Neural progenitor cell (in vitro differentiated cells): ENCODE results near the gene HTT. TPM values are rescaled to one million over a fixed set of nuclear protein-coding genes. Genes with fewer than 3 reads are reported as not detected.

Experiments used
- DNase-seq: peaks from one replicate; pipeline ENCODE4 v3.0.0-alpha.2; 2016; ENCODE audit warnings: low spot score
- H2AFZ ChIP-seq: fragments of 200-600 bp; sonication (generic); replicated peaks from 2 replicates; pipeline ENCODE4 v1.6.1; 2016; ENCODE audit warnings: antibody characterized with exemption
- H3F3A ChIP-seq: fragments of 200-600 bp; sonication (generic); 2 replicates; pipeline ENCODE4 v1.6.1; 2016; ENCODE audit warnings: antibody characterized with exemption, low read depth
- H3K27ac ChIP-seq: fragments of 200-600 bp; sonication (generic); 2 replicates; pipeline ENCODE4 v1.5.1; 2016; ENCODE audit warnings: mild to moderate bottlenecking
- H3K27me3 ChIP-seq: fragments of 200-600 bp; sonication (generic); 2 replicates; pipeline ENCODE4 v1.6.1; 2016; ENCODE audit warnings: mild to moderate bottlenecking, moderate library complexity
- H3K36me3 ChIP-seq: fragments of 200-600 bp; sonication (generic); 2 replicates; pipeline ENCODE4 v1.5.1; 2016
- H3K4me1 ChIP-seq: fragments of 200-600 bp; sonication (generic); 2 replicates; pipeline ENCODE4 v1.6.1; 2016; ENCODE audit warnings: mixed run types
- H3K4me2 ChIP-seq: fragments of 200-600 bp; sonication (generic); 2 replicates; pipeline ENCODE4 v1.6.1; 2016
- H3K4me3 ChIP-seq: fragments of 200-600 bp; sonication (generic); 2 replicates; pipeline ENCODE4 v1.5.1; 2016
- H3K79me2 ChIP-seq: fragments of 200-600 bp; sonication (generic); 2 replicates; pipeline ENCODE4 v1.6.1; 2016; ENCODE audit warnings: low read depth
- H3K9ac ChIP-seq: fragments of 200-600 bp; sonication (generic); 2 replicates; pipeline ENCODE4 v1.6.1; 2016
- H3K9me3 ChIP-seq: fragments of 200-600 bp; sonication (generic); 2 replicates; pipeline ENCODE4 v1.5.1; 2016; ENCODE audit warnings: low read depth
- H4K20me1 ChIP-seq: fragments of 200-600 bp; sonication (generic); 2 replicates; pipeline ENCODE4 v1.6.1; 2016; ENCODE audit warnings: low read depth
- H3K27ac Mint-ChIP-seq: 3 replicates; pipeline ENCODE4 v1.8.0; 2021; ENCODE audit warnings: mixed read lengths
- H3K27me3 Mint-ChIP-seq: 2 replicates; pipeline ENCODE4 v1.8.0; 2022; ENCODE audit warnings: low read depth, mild to moderate bottlenecking, inconsistent platforms, moderate library complexity, mixed read lengths; ENCODE audit not compliant: insufficient read depth
- H3K36me3 Mint-ChIP-seq: 3 replicates; pipeline ENCODE4 v1.8.0; 2021; ENCODE audit warnings: mixed read lengths
- H3K4me1 Mint-ChIP-seq: 3 replicates; pipeline ENCODE4 v1.8.0; 2021; ENCODE audit warnings: mixed read lengths
- H3K4me3 Mint-ChIP-seq: 3 replicates; pipeline ENCODE4 v1.8.0; 2021; ENCODE audit warnings: mild to moderate bottlenecking, moderate library complexity, mixed read lengths
- H3K9me3 Mint-ChIP-seq: 3 replicates; pipeline ENCODE4 v1.8.0; 2020; ENCODE audit warnings: mixed read lengths
- EZH2 ChIP-seq: fragments of 200-600 bp; sonication (generic); IDR thresholded peaks from 2 replicates; pipeline ENCODE4 v1.6.1; 2017; ENCODE audit warnings: antibody characterized with exemption, mild to moderate bottlenecking, moderate library complexity
- EZH2phosphoT487 ChIP-seq: fragments of 200-600 bp; sonication (generic); IDR thresholded peaks from 2 replicates; pipeline ENCODE4 v1.6.1; 2017; ENCODE audit warnings: antibody characterized with exemption
- total RNA-seq: library from RNA; depleted of rRNA; stranded (reverse); fragments of >200 nt; gene quantifications from 2 replicates; pipeline ENCODE4 v1.2.3, GENCODE V29; 2015; ENCODE audit warnings: low replicate concordance
- TF ChIP-seq, protein P1 (sequence below): fragments of 200-600 bp; sonication (generic); IDR thresholded peaks from 2 replicates; pipeline ENCODE4 v1.5.1; 2017; ENCODE audit warnings: antibody characterized with exemption, mild to moderate bottlenecking

The HTT gene
- total RNA-seq, 1 donor from 2014 or later: 38.9 TPM

DNA sequence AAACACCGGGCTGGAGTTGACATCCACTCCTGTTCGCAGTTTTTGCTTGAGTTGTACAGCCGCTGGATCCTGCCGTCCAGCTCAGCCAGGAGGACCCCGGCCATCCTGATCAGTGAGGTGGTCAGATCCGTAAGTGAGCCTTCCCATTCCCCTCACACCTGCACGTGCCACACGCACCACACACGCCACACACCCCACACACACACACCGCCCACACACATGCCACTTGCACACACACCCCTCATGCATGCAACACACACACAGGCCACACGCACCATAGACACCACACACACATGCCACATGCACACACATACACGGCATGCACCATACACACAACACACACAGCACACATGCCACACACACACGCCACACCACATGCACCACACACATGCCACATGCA is 154.4 kb downstream of the HTT start:
- no peak overlapping the region for H2AFZ ChIP-seq
- H4K20me1 ChIP-seq: no peaks in the 10 kb centered on the region
- Mint-ChIP-seq H3K27ac (no peak overlapping the region), H3K4me3 (no peak overlapping the region), H3K9me3 (no peaks in the 10 kb centered on the region), H3K4me1 (no peaks in the 10 kb centered on the region), H3K36me3 (peaks cover 43% of the 10 kb centered on the region), H3K27me3 (peaks cover 8% of the 10 kb centered on the region)
- H3F3A ChIP-seq: no peaks in the 10 kb centered on the region
- no peak overlapping the region for H3K27ac ChIP-seq
- H3K27me3 ChIP-seq: no peaks in the 10 kb centered on the region
- DNase-seq: no peak
- H3K4me1 ChIP-seq: no peaks in the 10 kb centered on the region
- no peak overlapping the region for H3K4me3 ChIP-seq
- TF ChIP-seq, protein P1, sequence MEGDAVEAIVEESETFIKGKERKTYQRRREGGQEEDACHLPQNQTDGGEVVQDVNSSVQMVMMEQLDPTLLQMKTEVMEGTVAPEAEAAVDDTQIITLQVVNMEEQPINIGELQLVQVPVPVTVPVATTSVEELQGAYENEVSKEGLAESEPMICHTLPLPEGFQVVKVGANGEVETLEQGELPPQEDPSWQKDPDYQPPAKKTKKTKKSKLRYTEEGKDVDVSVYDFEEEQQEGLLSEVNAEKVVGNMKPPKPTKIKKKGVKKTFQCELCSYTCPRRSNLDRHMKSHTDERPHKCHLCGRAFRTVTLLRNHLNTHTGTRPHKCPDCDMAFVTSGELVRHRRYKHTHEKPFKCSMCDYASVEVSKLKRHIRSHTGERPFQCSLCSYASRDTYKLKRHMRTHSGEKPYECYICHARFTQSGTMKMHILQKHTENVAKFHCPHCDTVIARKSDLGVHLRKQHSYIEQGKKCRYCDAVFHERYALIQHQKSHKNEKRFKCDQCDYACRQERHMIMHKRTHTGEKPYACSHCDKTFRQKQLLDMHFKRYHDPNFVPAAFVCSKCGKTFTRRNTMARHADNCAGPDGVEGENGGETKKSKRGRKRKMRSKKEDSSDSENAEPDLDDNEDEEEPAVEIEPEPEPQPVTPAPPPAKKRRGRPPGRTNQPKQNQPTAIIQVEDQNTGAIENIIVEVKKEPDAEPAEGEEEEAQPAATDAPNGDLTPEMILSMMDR: no peak
- TF ChIP-seq EZH2: no peak
- no peak for TF ChIP-seq EZH2phosphoT487
- H3K36me3 ChIP-seq: no peaks in the 10 kb centered on the region
- no peaks in the 10 kb centered on the region for H3K9me3 ChIP-seq
- no peak overlapping the region for H3K4me2 ChIP-seq
- H3K9ac ChIP-seq: no peak overlapping the region
- no peaks in the 10 kb centered on the region for H3K79me2 ChIP-seq

DNA sequence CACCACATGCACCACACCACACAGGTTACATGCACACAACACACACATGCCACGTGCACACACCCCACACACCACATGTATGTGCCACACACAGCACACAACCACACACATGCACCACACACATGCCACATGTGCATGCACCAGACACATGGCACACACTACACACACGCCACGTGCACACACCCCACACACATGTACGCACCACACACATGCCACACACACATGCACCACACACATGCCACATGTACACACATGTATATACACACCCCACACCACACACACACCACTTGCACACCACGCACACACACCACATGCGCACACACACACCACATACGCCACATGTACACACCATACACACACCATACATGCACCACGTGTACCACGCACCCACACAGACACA is 154.8 kb downstream of the HTT start:
- H3K27me3 ChIP-seq: no peaks in the 10 kb centered on the region
- H3K4me2 ChIP-seq: no peak overlapping the region
- no peaks in the 10 kb centered on the region for H3K36me3 ChIP-seq
- H2AFZ ChIP-seq: no peak overlapping the region
- H4K20me1 ChIP-seq: no peaks in the 10 kb centered on the region
- H3K27ac ChIP-seq: no peak overlapping the region
- TF ChIP-seq, protein P1: no peak
- TF ChIP-seq EZH2phosphoT487: no peak
- no peak for TF ChIP-seq EZH2
- no peaks in the 10 kb centered on the region for H3K9me3 ChIP-seq
- no peaks in the 10 kb centered on the region for H3F3A ChIP-seq
- Mint-ChIP-seq H3K9me3 (no peaks in the 10 kb centered on the region), H3K4me3 (no peak overlapping the region), H3K4me1 (no peaks in the 10 kb centered on the region), H3K36me3 (peaks cover 44% of the 10 kb centered on the region), H3K27ac (no peak overlapping the region), H3K27me3 (peaks cover 8% of the 10 kb centered on the region)
- H3K79me2 ChIP-seq: no peaks in the 10 kb centered on the region
- no peak overlapping the region for H3K4me3 ChIP-seq
- H3K4me1 ChIP-seq: no peaks in the 10 kb centered on the region
- DNase-seq: no peak
- H3K9ac ChIP-seq: no peak overlapping the region

DNA sequence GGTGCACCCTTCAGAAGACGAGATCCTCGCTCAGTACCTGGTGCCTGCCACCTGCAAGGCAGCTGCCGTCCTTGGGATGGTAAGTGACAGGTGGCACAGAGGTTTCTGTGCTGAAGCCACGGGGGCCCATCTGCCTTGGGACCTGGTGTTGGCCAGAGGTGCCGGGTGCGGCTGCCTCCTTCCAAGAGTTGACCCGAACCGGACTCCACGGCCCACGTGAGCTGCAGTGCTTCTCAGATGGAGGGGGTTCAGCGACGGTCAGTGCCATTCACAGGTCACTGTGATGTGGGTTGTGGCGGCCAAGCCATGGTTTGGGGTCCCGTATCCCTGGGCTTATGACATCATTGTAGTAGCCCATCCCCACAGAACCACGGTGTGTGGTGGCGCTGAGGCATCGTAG is 155.5 kb downstream of the HTT start:
- no peaks in the 10 kb centered on the region for H3K9me3 Mint-ChIP-seq
- no peak overlapping the region for H3K4me3 Mint-ChIP-seq
- no peaks in the 10 kb centered on the region for H3K79me2 ChIP-seq
- no peak for DNase-seq
- TF ChIP-seq EZH2phosphoT487 (no peak), EZH2 (no peak)
- TF ChIP-seq, protein P1: no peak
- H3K4me3 ChIP-seq: no peak overlapping the region
- H3K4me1 ChIP-seq: no peaks in the 10 kb centered on the region
- no peaks in the 10 kb centered on the region for H3K27me3 ChIP-seq
- H3K9ac ChIP-seq: no peak overlapping the region
- no peaks in the 10 kb centered on the region for H3K9me3 ChIP-seq
- no peak overlapping the region for H3K27ac ChIP-seq
- H4K20me1 ChIP-seq: no peaks in the 10 kb centered on the region
- peaks cover 46% of the 10 kb centered on the region for H3K36me3 Mint-ChIP-seq
- H3K4me1 Mint-ChIP-seq: no peaks in the 10 kb centered on the region
- no peaks in the 10 kb centered on the region for H3F3A ChIP-seq
- no peak overlapping the region for H3K4me2 ChIP-seq
- H3K27me3 Mint-ChIP-seq: peaks cover 8% of the 10 kb centered on the region
- H3K36me3 ChIP-seq: no peaks in the 10 kb centered on the region
- no peak overlapping the region for H3K27ac Mint-ChIP-seq
- H2AFZ ChIP-seq: no peak overlapping the region

DNA sequence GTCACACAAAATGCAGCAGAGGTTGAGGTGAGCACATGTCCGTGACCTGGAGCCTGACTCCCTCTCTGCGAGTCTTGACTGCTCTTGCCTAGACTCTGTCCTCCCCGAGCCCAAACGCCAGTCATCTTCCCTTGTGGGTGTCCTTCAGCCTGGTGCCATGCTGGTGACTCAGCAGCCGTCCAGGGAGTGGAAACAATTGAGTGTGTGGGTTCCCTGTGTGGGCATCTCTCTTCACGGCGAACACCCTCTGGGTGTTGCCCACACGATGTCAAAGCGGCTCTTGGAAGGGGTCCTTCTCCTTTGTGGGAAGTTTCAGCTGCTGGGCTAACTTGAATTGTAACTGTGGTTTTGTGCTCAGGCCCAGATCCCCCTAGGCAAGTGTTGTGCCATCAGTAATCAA is 157.0 kb downstream of the HTT start:
- Mint-ChIP-seq H3K27ac (no peak overlapping the region), H3K36me3 (peaks cover 44% of the 10 kb centered on the region), H3K9me3 (no peaks in the 10 kb centered on the region), H3K4me1 (no peaks in the 10 kb centered on the region), H3K4me3 (no peak overlapping the region), H3K27me3 (peaks cover 8% of the 10 kb centered on the region)
- TF ChIP-seq EZH2 (no peak), EZH2phosphoT487 (no peak)
- TF ChIP-seq, protein P1: no peak
- H3K9me3 ChIP-seq: no peaks in the 10 kb centered on the region
- H3K36me3 ChIP-seq: no peaks in the 10 kb centered on the region
- no peak overlapping the region for H3K4me2 ChIP-seq
- H3K79me2 ChIP-seq: no peaks in the 10 kb centered on the region
- H3K27me3 ChIP-seq: no peaks in the 10 kb centered on the region
- H3K9ac ChIP-seq: no peak overlapping the region
- H2AFZ ChIP-seq: no peak overlapping the region
- no peak for DNase-seq
- H3K4me1 ChIP-seq: no peaks in the 10 kb centered on the region
- H3K27ac ChIP-seq: no peak overlapping the region
- no peak overlapping the region for H3K4me3 ChIP-seq
- H3F3A ChIP-seq: no peaks in the 10 kb centered on the region
- no peaks in the 10 kb centered on the region for H4K20me1 ChIP-seq
